WERI-Rb-1 (cell line): Measurements from ENCODE around the gene ZNF37A.

Experiments
- DNase-seq: peaks from one replicate; pipeline ENCODE4 v3.0.0-alpha.2; 2020
- H3K27ac ChIP-seq: fragments of 250-450 bp; sonication (Bioruptor Pico); 2 replicates; pipeline ENCODE4 v1.5.1; 2020; ENCODE audit warnings: mild to moderate bottlenecking, moderate library complexity
- H3K27me3 ChIP-seq: fragments of 250-450 bp; sonication (Bioruptor Pico); 2 replicates; pipeline ENCODE4 v1.5.1; 2021; ENCODE audit warnings: mild to moderate bottlenecking, low read depth, moderate library complexity; ENCODE audit not compliant: insufficient read depth, severe bottlenecking
- H3K36me3 ChIP-seq: fragments of 250-450 bp; sonication (Bioruptor Pico); 2 replicates; pipeline ENCODE4 v1.5.1; 2020; ENCODE audit warnings: mild to moderate bottlenecking, moderate library complexity
- H3K4me3 ChIP-seq: 2 replicates; pipeline ENCODE4 v1.5.1; 2011; ENCODE audit warnings: low read depth, mild to moderate bottlenecking, control low read depth, low read length
- H3K9me3 ChIP-seq: fragments of 250-450 bp; sonication (Bioruptor Pico); 2 replicates; pipeline ENCODE4 v1.5.1; 2021; ENCODE audit warnings: mild to moderate bottlenecking, moderate library complexity; ENCODE audit not compliant: severe bottlenecking
- CTCF ChIP-seq: IDR thresholded peaks from 2 replicates; pipeline ENCODE4 v1.5.1; 2011; ENCODE audit warnings: low read depth, mild to moderate bottlenecking, control low read depth, inconsistent platforms, low read length

The ZNF37A gene

GRCh38 chr10:38159004-38159403, 64.9 kb downstream of the ZNF37A start:
- Histone ChIP-seq H3K27ac (no peak overlapping the region), H3K27me3 (no peaks in the 10 kb centered on the region), H3K36me3 (no peaks in the 10 kb centered on the region), H3K4me3 (no peak overlapping the region), H3K9me3 (no peaks in the 10 kb centered on the region)
- TF ChIP-seq CTCF: no peak
- DNase-seq: no peak

GRCh38 chr10:38163617-38164016, 69.5 kb downstream of the ZNF37A start:
- Histone ChIP-seq H3K27ac (no peak overlapping the region), H3K4me3 (no peak overlapping the region), H3K36me3 (no peaks in the 10 kb centered on the region), H3K9me3 (no peaks in the 10 kb centered on the region), H3K27me3 (no peaks in the 10 kb centered on the region)
- no peak for DNase-seq
- TF ChIP-seq CTCF: no peak

- H3K4me3 ChIP-seq: no peak overlapping the region
- DNase-seq: no peak
- no peak for TF ChIP-seq CTCF
- no peaks in the 10 kb centered on the region for H3K27me3 ChIP-seq
- no peaks in the 10 kb centered on the region for H3K36me3 ChIP-seq
- H3K9me3 ChIP-seq: no peaks in the 10 kb centered on the region
- no peak overlapping the region for H3K27ac ChIP-seq
Measured at GRCh38 chr10:38174336-38174735, 80.2 kb downstream of the ZNF37A start.

GRCh38 chr10:38184477-38184876, 90.3 kb downstream of the ZNF37A start:
- Histone ChIP-seq H3K4me3 (no peak overlapping the region), H3K9me3 (no peaks in the 10 kb centered on the region), H3K27me3 (no peaks in the 10 kb centered on the region), H3K27ac (no peak overlapping the region), H3K36me3 (no peaks in the 10 kb centered on the region)
- TF ChIP-seq CTCF: no peak
- no peak for DNase-seq
